NB4 (cell line): Measurements from ENCODE around the gene TAS2R38.

Experiments
- DNase-seq: peaks from one replicate; pipeline ENCODE4 v3.0.0; 2010; ENCODE audit warnings: low read depth
- H3K4me3 ChIP-seq: one replicate; pipeline ENCODE4 v1.5.1; 2011; ENCODE audit warnings: mild to moderate bottlenecking, low read depth, low read length, moderate library complexity
- MYC ChIP-seq: IDR thresholded peaks from 2 replicates; pipeline ENCODE4 v1.6.1; 2011; ENCODE audit warnings: low read depth, low read length
- POLR2A ChIP-seq: IDR thresholded peaks from 2 replicates; pipeline ENCODE4 v1.6.1; 2011; ENCODE audit warnings: mild to moderate bottlenecking; ENCODE audit not compliant: insufficient read length; ENCODE audit errors: extremely low read depth
- TF ChIP-seq, protein P1 (sequence below): IDR thresholded peaks from 2 replicates; pipeline ENCODE4 v1.6.1; 2011; ENCODE audit warnings: low read depth, low read length
- TF ChIP-seq, protein P2 (sequence below): IDR thresholded peaks from one replicate; pipeline ENCODE4 v1.5.1; 2012; ENCODE audit warnings: low read depth, low read length

Gene TAS2R38

GRCh38 chr7:142006577-142006976 is 33.0 kb upstream of the TAS2R38 start:
- DNase-seq, result no peak
- TF ChIP-seq POLR2A (no peak), MYC (no peak)
- TF ChIP-seq, protein P1, sequence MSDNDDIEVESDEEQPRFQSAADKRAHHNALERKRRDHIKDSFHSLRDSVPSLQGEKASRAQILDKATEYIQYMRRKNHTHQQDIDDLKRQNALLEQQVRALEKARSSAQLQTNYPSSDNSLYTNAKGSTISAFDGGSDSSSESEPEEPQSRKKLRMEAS, result no peak
- TF ChIP-seq, protein P2, sequence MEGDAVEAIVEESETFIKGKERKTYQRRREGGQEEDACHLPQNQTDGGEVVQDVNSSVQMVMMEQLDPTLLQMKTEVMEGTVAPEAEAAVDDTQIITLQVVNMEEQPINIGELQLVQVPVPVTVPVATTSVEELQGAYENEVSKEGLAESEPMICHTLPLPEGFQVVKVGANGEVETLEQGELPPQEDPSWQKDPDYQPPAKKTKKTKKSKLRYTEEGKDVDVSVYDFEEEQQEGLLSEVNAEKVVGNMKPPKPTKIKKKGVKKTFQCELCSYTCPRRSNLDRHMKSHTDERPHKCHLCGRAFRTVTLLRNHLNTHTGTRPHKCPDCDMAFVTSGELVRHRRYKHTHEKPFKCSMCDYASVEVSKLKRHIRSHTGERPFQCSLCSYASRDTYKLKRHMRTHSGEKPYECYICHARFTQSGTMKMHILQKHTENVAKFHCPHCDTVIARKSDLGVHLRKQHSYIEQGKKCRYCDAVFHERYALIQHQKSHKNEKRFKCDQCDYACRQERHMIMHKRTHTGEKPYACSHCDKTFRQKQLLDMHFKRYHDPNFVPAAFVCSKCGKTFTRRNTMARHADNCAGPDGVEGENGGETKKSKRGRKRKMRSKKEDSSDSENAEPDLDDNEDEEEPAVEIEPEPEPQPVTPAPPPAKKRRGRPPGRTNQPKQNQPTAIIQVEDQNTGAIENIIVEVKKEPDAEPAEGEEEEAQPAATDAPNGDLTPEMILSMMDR, result no peak
- H3K4me3 ChIP-seq, result no peak overlapping the region

GRCh38 chr7:142002179-142002578 is 28.6 kb upstream of the TAS2R38 start:
- H3K4me3 ChIP-seq, result no peak overlapping the region
- no peak for DNase-seq
- TF ChIP-seq, protein P2, result no peak
- TF ChIP-seq POLR2A (no peak), MYC (no peak)
- TF ChIP-seq, protein P1, result no peak

DNA sequence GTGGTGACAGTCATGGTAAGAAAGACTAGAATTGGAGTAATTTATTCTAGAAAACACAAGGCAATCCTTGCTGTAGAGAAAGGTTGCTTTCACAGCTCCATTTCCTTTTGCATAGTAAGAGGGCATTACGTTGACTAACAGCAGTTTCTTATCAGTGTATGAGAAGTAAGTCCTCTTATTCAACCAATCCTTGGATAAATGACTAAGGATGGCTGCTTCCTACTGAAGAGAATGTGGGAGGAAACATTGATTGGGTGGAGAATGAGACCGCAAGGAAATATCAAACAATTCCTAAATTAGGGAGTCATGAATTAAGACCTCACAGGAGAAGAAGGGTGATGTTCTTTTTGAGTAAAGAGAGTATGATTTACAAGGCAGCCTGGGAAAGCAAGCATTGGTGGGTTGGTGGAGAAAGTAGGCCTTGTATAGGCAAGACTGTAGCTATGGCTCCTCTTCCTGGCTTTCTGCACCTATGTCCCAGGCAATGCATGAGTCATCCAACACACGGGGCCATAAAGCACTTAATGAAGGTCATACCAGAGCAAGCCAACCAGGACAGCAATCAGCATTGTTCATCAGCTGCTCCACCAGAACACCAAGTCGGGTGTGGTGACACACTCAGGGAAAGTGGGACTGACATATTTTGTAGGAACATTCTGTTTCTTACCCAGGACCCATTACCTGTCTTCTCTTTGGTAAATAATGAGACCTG is 27.7 kb upstream of the TAS2R38 start:
- H3K4me3 ChIP-seq, result no peak overlapping the region
- TF ChIP-seq, protein P2, result no peak
- TF ChIP-seq POLR2A (no peak), MYC (no peak)
- TF ChIP-seq, protein P1, result no peak
- DNase-seq, result no peak

DNA sequence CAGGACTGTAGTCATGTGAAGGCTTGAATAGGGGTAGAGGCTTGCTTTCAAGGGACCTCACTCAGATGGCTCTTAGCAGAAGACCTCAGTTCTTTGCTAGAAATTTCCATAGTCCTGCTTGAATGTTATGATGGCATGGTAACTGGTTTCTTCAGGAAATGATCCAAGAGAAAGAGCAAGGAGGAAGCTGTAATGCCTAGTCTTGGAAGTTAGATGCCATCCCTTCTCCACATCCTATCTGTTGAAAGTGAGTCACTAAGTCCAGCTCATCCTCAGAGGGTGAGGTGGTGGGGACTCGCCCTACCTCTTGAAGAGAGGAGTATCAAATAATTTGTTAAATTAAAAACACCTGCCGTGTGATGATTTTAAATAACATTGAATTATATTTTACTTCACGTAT is 26.7 kb upstream of the TAS2R38 start:
- TF ChIP-seq, protein P1, result no peak
- TF ChIP-seq MYC, result no peak
- no peak for TF ChIP-seq POLR2A
- TF ChIP-seq, protein P2, result no peak
- no peak for DNase-seq

GRCh38 chr7:141999058-141999623 is 25.6 kb upstream of the TAS2R38 start:
- no peak for DNase-seq
- H3K4me3 ChIP-seq, result no peak overlapping the region
- TF ChIP-seq MYC (no peak), POLR2A (no peak)
- TF ChIP-seq, protein P1, result no peak
- TF ChIP-seq, protein P2, result no peak

More for the DNA sequence above, 26.7 kb upstream of the TAS2R38 start:
- H3K4me3 ChIP-seq, result no peak overlapping the region
